Fibroblast of skin of right quadriceps (primary cell): ENCODE results near the gene IFIT1B.
"Not testable (repeated sequence)": the region's sequence is repeated elsewhere in the genome, so short reads cannot be mapped to it uniquely, and the experiment has no call there.

Experiments
- DNase-seq: peaks from one replicate; pipeline ENCODE4 v3.0.0-alpha.2; 2013

IFIT1B gene

GRCh38 chr10:89388806-89389205 is 10.9 kb downstream of the IFIT1B start:
- no peak for DNase-seq

DNA sequence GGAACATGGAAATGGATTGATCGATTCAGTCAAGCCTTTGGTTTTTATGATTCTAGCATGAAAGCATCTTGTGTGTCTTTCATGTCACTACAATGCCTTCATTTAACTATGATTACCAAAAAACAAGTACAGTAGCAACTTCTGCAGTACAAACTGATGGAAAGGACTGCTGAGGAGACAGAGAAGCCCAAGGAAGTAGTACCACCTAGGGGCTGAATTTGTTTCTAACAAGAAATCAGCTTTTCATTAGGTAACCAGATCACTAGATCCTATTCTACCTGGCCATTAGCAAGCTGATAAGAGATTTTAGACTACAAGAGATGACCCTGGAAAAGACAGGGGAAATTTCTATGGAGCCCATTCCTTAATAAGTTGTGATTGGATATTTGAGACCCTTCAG is 11.4 kb downstream of the IFIT1B start:
- peak; percentile 35 for DNase-seq

- DNase-seq, result no peak
Measured at GRCh38 chr10:89390476-89391225, 12.8 kb downstream of the IFIT1B start.

DNA sequence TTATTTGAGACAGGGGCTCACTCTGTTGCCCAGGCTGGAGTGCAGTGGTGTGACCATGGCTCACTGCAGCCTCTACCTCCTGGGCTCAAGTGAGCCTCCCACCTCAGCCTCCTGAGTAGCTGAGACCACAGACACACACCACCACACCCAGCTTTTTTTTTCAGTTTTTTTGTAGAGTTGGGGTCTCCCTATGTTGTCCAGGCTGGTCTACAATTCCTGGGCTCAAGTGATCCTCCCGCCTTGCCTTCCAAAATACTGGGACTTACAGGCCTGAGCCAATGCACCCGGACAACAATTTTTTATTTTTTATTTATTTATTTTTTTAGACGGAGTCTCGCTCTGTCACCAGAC is 13.3 kb downstream of the IFIT1B start:
- not testable (repeated sequence) for DNase-seq

DNA sequence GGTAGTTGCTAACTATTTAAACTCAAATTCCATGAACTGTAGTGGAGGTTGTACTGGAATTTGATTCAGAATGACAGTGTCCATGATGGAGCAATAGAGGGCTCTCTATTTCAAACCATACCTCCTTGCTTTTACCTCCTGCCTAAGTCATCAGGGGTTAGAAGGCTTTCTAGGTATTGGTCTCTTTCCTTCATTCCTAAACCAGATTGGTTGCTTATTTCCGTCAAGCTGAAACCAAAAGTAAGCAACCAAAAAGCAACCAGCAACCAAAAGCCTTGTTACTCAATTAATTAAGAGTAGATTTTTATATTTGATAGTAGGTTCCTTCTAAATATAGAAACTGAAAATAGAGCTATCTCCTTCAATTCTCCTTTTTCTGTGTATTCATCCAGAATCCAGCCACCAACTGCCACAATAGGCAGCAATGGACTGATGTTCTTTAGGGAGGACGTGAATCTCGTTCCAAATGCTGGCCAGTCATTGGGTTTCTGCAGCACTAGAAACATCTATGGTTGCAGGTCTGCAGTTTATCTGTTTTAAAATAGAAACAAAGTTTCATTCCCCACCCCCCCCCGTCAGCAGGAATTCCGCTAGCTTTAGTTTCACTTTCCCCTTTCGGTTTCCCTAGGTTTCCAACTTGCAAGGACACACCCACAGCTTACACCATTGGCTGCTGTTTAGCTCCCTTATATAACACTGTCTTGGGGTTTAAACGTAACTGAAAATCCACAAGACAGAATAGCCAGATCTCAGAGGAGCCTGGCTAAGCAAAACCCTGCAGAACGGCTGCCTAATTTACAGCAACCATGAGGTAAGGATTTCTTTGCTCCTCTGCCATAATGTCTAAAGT is 14.3 kb downstream of the IFIT1B start, which contains the start of gene IFIT1:
Gene IFIT1, plus strand, starts transcription at position 717 of the 850 bp plus-strand sequence. Its CDS starts 90 bp downstream, at position 807.
- peak; percentile 86 for DNase-seq

- peak; percentile 84 for DNase-seq
Measured at GRCh38 chr10:89392974-89393373, 15.1 kb downstream of the IFIT1B start.

- no peak for DNase-seq
Measured at GRCh38 chr10:89393898-89394297, 16.0 kb downstream of the IFIT1B start.

GRCh38 chr10:89395141-89395540 is 17.3 kb downstream of the IFIT1B start:
- no peak for DNase-seq

DNA sequence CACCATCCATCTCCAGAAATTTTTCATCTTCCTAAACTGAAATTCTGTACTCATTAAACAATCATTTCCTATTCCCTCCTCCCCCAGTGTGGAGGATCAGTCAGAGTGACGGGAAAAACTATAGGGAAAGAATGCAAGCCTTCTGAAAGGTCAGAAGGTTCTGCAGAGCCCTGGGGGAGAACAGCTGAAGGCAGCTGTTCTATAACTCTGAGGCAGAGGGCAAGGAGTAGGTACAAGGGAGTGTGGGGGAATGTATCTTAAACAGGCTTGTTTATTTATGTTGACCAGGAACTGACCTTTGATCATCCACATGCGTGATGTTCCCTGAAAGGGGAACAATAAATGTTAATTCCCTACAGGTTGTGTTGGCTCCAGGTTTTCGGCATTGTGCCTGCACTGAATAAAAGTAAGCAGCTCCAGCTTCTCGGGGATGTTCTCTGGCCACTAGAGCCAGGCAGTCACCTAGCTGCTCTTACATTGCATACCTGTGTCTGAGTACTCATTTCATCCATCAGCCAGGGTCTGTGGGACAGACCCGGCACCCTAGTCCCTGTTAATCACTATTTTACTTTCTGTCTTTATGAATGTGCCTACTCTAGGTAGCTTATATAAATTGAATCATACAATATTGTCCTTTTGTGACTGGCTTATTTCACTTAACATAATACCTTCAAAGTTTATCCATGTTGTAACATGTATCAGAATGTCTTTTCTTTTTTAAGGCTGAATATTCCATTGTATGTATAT is 20.3 kb downstream of the IFIT1B start:
- peak; percentile 62 for DNase-seq

GRCh38 chr10:89399956-89400355 is 22.1 kb downstream of the IFIT1B start:
- DNase-seq, result no peak

- DNase-seq, result no peak
Measured at GRCh38 chr10:89403043-89403442, 25.2 kb downstream of the IFIT1B start.

DNA sequence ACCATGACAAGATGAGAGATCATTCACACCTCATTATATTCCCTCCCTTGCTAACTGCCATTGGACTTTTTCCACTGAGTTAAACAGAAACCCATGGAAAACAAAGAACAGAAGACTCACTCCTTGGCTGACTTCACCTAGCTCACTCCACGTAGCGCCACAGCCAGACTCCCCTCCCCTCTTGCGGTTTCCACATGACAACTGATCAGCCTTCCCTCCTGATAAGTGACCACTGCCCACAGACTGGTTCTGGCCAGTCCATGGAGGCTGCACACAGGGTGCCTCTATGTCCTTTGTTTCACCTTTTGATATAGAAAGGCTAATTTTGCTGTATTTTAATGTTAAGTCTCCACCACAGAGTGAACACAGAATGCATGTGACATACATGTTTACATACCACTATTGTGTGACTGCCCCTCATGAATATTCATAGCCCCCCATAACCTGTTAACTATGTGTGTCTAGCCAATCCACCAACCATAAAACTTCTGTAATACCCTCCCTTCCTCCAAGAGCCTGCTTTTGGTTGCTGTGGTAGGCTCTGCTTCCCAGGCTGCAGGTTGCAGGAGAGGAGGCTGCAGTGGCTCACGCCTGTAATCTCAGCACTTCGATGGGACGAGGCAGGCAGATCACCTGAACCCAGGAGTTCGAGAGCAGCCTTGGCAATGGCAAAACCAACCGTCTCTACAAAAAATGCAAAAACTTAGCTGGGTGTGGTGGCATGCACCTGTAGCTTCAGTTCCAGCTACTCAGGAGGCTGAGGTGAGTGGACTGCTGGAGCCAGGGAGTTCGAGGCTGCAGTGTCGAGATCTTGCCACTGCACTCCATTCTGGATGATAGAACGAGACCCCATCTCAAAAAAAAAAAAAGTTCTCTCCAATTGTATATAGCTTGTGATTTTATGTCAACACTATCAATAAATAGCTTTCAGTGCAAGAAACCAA is 26.5 kb downstream of the IFIT1B start:
- DNase-seq, result no peak

- not testable (repeated sequence) for DNase-seq
Measured at GRCh38 chr10:89406178-89406577, 28.3 kb downstream of the IFIT1B start.

DNA sequence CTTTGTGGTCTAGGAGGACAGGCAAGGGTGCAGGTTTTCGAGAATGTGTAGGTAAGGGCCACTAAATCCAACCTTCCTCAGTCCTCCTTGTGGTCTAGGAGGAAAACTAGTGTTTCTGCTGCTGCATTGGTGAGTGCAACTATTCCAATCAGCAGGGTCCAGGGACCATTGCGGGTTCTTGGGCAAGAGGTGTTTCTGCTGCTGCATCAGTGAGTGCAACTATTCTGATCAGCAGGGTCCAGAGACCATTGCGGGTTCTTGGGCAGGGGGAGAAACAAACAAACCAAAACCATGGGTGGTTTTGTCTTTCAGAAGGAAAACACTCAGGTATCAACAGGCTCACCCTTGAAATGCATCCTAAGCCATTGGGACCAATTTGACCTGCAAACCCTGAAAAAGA is 29.9 kb downstream of the IFIT1B start:
- not testable (repeated sequence) for DNase-seq

- DNase-seq, result not testable (repeated sequence)
Measured at GRCh38 chr10:89409282-89409681, 31.4 kb downstream of the IFIT1B start.

DNA sequence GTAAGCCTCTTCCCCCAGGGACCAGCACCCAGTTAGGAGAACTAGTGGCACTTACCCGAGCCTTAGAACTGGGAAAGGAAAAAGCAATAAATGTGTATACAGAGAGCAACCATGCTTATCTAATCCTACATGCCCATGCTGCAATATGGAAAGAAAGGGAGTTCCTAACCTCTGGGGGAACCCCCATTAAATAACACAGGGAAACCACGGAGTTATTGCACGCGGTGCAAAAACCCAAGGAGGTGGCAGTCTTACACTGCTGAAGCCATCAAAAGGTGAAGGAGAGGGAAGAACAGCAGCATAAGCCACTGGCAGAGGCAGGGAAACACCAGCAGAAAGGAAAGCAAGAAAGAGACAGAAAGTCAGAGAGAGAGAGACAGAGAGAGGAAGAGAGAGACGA is 32.7 kb downstream of the IFIT1B start:
- DNase-seq, result not testable (repeated sequence)

DNA sequence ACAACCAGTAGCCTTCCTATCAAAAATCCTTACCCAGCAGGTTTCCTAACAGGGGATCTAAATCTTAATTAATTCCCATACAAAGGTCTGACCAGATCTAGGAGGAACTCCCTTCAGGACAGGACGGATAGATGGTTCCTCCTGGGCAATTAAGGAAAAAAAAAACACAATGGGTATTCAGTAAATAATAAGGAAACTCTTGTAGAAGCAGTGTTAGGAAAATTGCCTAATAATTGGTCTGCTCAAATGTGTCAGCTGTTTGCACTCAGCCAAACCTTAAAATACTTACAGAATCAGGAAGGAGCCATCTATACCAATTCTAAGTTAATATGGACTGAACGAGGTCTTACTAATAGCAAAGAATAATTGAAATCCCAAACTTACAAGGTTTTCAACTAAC is 33.3 kb downstream of the IFIT1B start:
- not testable (repeated sequence) for DNase-seq

GRCh38 chr10:89412276-89412675 is 34.4 kb downstream of the IFIT1B start:
- not testable (repeated sequence) for DNase-seq

GRCh38 chr10:89413398-89413912 is 35.6 kb downstream of the IFIT1B start:
- DNase-seq, result no peak

- peak; percentile 73 for DNase-seq
Measured at GRCh38 chr10:89414146-89414878, 36.5 kb downstream of the IFIT1B start, which contains the start of gene IFIT5. Gene IFIT5, plus strand, starts transcription at chr10:89414568. Its CDS starts 231 bp downstream, at chr10:89414799.
